ENCODE results near the gene MAGEB2. TPM values are rescaled to one million over a fixed set of nuclear protein-coding genes. Genes with fewer than 3 reads are reported as not detected.

MAGEB2 gene, protein sequence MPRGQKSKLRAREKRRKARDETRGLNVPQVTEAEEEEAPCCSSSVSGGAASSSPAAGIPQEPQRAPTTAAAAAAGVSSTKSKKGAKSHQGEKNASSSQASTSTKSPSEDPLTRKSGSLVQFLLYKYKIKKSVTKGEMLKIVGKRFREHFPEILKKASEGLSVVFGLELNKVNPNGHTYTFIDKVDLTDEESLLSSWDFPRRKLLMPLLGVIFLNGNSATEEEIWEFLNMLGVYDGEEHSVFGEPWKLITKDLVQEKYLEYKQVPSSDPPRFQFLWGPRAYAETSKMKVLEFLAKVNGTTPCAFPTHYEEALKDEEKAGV
- not detected in 2 replicates for total RNA-seq

DNA sequence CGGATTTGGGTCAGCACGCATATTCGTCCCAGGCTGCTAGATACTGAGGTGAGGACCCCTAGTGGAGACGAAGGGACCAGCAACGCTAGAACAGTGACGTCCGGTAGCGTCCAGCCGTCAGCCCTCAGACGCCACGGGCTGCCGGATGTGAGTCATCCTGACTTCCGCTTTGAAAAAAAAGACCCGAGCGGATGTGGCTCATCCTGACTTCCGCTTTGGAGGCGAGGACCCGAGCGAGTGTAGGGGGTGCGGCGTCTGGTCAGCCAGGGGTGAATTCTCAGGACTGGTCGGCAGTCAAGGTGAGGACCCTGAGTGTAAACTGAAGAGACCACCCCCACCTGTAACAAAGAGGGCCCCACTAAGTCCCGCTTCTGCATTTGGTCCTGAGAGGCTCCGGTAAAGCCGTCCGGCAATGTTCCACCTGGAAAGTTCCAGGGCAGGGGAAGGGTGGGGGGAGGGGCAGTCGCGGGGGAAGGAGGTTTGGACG lies at the start of gene MAGEB2:
Gene MAGEB2 (plus strand): TSS at position 207 of the 487 bp plus-strand sequence. CDS start 3,018 bp downstream, outside the sequence.

DNA sequence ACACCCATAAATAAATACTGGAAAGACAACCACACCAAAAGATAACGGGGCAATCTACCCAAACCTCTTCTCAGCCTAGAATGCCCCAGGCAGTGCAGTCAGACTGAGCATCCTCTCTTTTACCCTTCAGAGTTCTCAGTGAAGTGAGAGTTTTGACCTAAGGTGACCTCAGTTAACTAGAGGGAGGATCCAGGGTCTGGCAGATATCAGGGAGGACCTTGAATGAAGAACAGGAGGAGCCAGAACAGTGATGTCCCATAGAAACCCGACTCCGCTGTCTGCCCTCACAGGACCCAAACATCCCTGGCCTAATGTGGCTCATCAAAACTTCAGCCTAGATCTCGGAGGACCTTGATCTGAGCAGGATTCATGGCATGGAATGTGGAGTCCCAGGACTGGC lies 15.0 kb downstream of the MAGEB2 start, which contains the start of gene MAGEB3:
Gene MAGEB3 (plus strand): TSS at position 263 of the 400 bp plus-strand sequence. CDS start 5,268 bp downstream, outside the sequence.

DNA sequence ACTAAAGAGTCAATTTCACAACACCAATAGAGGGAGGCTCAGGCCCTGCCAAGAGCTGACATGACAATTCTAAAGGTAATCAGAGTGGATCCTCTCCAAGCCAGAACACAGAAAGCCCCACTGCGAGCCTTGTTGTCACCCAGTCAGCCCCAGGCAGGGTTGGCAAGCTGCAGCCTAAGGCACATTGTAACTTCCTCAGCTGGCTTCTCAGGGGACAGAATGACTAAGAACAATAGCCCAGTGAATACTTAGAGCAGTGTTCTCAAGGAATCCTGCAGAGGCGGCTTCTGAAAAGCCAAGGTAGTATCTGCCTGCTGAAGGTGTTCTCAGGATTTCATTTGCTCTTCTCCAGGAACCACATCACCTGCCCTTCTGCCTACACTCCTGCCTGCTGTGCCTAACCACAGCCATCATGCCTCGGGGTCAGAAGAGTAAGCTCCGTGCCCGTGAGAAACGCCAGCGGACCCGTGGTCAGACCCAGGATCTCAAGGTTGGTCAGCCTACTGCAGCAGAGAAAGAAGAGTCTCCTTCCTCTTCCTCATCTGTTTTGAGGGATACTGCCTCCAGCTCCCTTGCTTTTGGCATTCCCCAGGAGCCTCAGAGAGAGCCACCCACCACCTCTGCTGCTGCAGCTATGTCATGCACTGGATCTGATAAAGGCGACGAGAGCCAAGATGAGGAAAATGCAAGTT lies 26.5 kb downstream of the MAGEB2 start, which contains the start of gene MAGEB4:
Gene MAGEB4 (plus strand): TSS at position 277 of the 692 bp plus-strand sequence. CDS start 136 bp downstream, at position 413.

DNA sequence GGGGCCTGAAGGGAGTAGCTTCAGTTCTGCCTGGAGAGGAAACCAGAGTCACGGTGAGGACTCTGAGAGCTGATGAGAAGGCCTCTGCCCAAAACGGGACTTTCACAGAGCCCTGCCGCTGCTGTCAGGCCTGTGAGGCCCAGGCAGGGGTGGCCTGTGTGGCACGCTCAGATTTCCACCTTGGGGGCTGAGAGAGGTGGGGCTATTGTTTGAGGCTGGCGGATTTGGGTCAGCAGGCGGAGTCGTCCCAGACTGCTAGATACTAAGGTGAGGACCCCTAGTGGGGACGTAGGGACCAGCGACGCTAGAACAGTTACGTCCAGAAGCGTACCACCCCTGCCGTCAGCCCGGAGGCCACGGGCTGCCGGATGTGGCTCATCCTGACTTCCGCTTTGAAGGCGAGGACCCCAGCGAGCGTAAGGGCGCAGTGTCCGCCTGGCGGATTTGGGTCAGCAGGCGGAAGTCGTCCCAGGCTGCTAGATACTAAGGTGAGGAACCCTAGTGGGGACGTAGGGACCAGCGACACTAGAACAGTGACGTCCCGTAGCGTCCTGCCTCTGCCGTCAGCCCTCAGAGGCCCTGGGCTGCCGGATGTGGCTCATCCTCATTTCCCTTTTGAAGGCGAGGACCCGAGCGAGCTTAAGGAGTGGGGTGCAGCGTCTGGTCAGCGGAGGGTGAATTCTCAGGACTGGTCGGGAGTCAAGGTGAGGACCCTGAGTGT lies 31.6 kb downstream of the MAGEB2 start, which contains the start of gene MAGEB1:
Gene MAGEB1 (plus strand): TSS at position 378 of the 721 bp plus-strand sequence. CDS start 3,348 bp downstream, outside the sequence.

Other genes starting within 250 kb of the MAGEB2 start
- gene MAGEB3, start 15.1 kb downstream of the MAGEB2 start, total RNA-seq, result not detected in 2 replicates
- not detected in 2 replicates for gene MAGEB4, start 26.4 kb downstream of the MAGEB2 start, total RNA-seq
- gene MAGEB1, start 31.6 kb downstream of the MAGEB2 start, total RNA-seq, result not detected in 2 replicates
- gene NR0B1, start 93.8 kb downstream of the MAGEB2 start, total RNA-seq, result 0.15 TPM in 1 of 2 replicates, not detected in the other